Keratinocyte (primary cell): ENCODE results near the gene LRIG2.

Experiments used
- EZH2 ChIP-seq: IDR thresholded peaks from one replicate; pipeline ENCODE4 v1.6.1; 2012; ENCODE audit warnings: inconsistent platforms, mild to moderate bottlenecking, low read length, moderate library complexity
- TF ChIP-seq, protein P1 (sequence below), 3 experiments: IDR thresholded peaks in 1 of 3; conservative IDR thresholded peaks in 1 of 3; optimal IDR thresholded peaks in 1 of 3; 2 replicates in 2 of 3; 3 replicates in 1 of 3; pipeline versions ENCODE3 to v1.5.1; 2011; ENCODE audit warnings: low read length in 3 of 3, mild to moderate bottlenecking in 3 of 3, moderate library complexity in 2 of 3, control low read depth in 1 of 3, inconsistent platforms in 1 of 3; ENCODE audit not compliant: insufficient read depth in 2 of 3; ENCODE audit errors: extremely low read depth in 1 of 3

DNA sequence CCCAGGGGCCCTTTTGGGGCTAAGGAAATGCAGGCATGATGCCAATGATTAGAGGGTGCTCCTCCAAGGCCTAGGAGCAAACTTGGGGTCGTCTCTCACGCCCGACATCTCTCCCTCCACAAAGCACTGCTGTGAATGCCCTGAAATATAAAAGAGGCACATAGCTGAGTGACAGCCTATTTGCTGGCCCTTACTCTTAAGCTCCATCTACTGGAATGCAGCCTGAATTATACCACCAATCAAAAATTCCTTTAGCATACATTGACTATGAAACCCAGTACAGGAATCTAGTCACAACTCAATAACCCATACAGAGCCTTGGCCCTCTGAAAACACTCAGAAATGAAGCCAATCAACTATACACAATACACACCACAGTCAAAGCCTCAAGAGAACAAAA, 105.5 kb downstream of the LRIG2 start:
- TF ChIP-seq, protein P1, sequence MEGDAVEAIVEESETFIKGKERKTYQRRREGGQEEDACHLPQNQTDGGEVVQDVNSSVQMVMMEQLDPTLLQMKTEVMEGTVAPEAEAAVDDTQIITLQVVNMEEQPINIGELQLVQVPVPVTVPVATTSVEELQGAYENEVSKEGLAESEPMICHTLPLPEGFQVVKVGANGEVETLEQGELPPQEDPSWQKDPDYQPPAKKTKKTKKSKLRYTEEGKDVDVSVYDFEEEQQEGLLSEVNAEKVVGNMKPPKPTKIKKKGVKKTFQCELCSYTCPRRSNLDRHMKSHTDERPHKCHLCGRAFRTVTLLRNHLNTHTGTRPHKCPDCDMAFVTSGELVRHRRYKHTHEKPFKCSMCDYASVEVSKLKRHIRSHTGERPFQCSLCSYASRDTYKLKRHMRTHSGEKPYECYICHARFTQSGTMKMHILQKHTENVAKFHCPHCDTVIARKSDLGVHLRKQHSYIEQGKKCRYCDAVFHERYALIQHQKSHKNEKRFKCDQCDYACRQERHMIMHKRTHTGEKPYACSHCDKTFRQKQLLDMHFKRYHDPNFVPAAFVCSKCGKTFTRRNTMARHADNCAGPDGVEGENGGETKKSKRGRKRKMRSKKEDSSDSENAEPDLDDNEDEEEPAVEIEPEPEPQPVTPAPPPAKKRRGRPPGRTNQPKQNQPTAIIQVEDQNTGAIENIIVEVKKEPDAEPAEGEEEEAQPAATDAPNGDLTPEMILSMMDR (optimal IDR thresholded peaks at IDR 0.05 in 1 of 3, IDR thresholded peaks at IDR 0.05 in 1 of 3, conservative IDR thresholded peaks at IDR 0.05 in 1 of 3; ENCODE audit: extremely low read depth in 1 of 3, insufficient read depth in 2 of 3, low read length in 3 of 3): peak in 1 of 3 experiments; percentile 24
- no peak for TF ChIP-seq EZH2
